Measurements from ENCODE around the gene RNU1-2.
"Not testable (repeated sequence)": the region's sequence is repeated elsewhere in the genome, so short reads cannot be mapped to it uniquely, and the experiment has no call there.

RNU1-2 gene

GRCh38 chr1:16888860-16889816, 6.6 kb upstream of the RNU1-2 start:
- peak; percentile 47 for DNase-seq

- DNase-seq, result not testable (repeated sequence)
Observed at GRCh38 chr1:16890539-16891021, 5.2 kb upstream of the RNU1-2 start.

- not testable (repeated sequence) for DNase-seq
Observed at GRCh38 chr1:16891057-16891456, 4.7 kb upstream of the RNU1-2 start.

- not testable (repeated sequence) for DNase-seq
Observed at GRCh38 chr1:16892978-16893525, 2.7 kb upstream of the RNU1-2 start.

GRCh38 chr1:16893796-16894195, 2.0 kb upstream of the RNU1-2 start:
- DNase-seq, result not testable (repeated sequence)

- not testable (repeated sequence) for DNase-seq
Observed at GRCh38 chr1:16894338-16894737, 1.4 kb upstream of the RNU1-2 start.

GRCh38 chr1:16895233-16895597, 565 bp upstream of the RNU1-2 start:
- DNase-seq, result not testable (repeated sequence)

- DNase-seq, result peak; percentile 49
Observed at GRCh38 chr1:16896316-16897055, 706 bp downstream of the RNU1-2 start.

- not testable (repeated sequence) for DNase-seq
Observed at GRCh38 chr1:16897653-16898052, 1.9 kb downstream of the RNU1-2 start.

GRCh38 chr1:16898298-16898697, 2.5 kb downstream of the RNU1-2 start:
- not testable (repeated sequence) for DNase-seq

GRCh38 chr1:16899020-16899419, 3.2 kb downstream of the RNU1-2 start:
- not testable (repeated sequence) for DNase-seq

GRCh38 chr1:16900751-16901150, 5.0 kb downstream of the RNU1-2 start:
- DNase-seq, result no peak

GRCh38 chr1:16901371-16901770, 5.6 kb downstream of the RNU1-2 start:
- DNase-seq, result not testable (repeated sequence)

GRCh38 chr1:16903054-16903453, 7.3 kb downstream of the RNU1-2 start:
- no peak for DNase-seq

- DNase-seq, result no peak
Observed at GRCh38 chr1:16903458-16903796, 7.6 kb downstream of the RNU1-2 start.

GRCh38 chr1:16904560-16905109, 8.9 kb downstream of the RNU1-2 start:
- DNase-seq, result peak; percentile 99

- DNase-seq, result no peak
Observed at GRCh38 chr1:16905110-16905867, 9.5 kb downstream of the RNU1-2 start.

GRCh38 chr1:16905868-16906702, 10.3 kb downstream of the RNU1-2 start:
- no peak for DNase-seq

GRCh38 chr1:16906873-16907272, 11.1 kb downstream of the RNU1-2 start:
- DNase-seq, result no peak

GRCh38 chr1:16907870-16908758, 12.3 kb downstream of the RNU1-2 start:
- DNase-seq, result no peak
